Neuronal stem cell (in vitro differentiated cells): ENCODE data around the gene SLC35G2.

Experiments
- DNase-seq: peaks from one replicate; pipeline ENCODE4 v3.0.0-alpha.2; 2013; ENCODE audit warnings: low spot score
- H2AFZ ChIP-seq: one replicate; pipeline ENCODE4 v1.6.1; 2013; ENCODE audit warnings: mild to moderate bottlenecking, low read length, inconsistent platforms
- H2AK5ac ChIP-seq: 2 replicates; pipeline ENCODE4 v1.6.1; 2013; ENCODE audit warnings: low read depth, mild to moderate bottlenecking, inconsistent platforms, low read length, moderate library complexity, mixed read lengths
- H2BK120ac ChIP-seq: 2 replicates; pipeline ENCODE4 v1.6.1; 2013; ENCODE audit warnings: low read depth, mild to moderate bottlenecking, inconsistent platforms, low read length, moderate library complexity, mixed read lengths
- H2BK12ac ChIP-seq: one replicate; pipeline ENCODE4 v1.6.1; 2013; ENCODE audit warnings: low read length, inconsistent platforms
- H2BK15ac ChIP-seq: 2 replicates; pipeline ENCODE4 v1.6.1; 2013; ENCODE audit warnings: mild to moderate bottlenecking, low read length, inconsistent platforms, mixed read lengths
- H2BK5ac ChIP-seq: one replicate; pipeline ENCODE4 v1.6.1; 2013; ENCODE audit warnings: inconsistent platforms, mild to moderate bottlenecking, low read length, moderate library complexity
- H3K14ac ChIP-seq: one replicate; pipeline ENCODE4 v1.6.1; 2013; ENCODE audit warnings: low read length, inconsistent platforms
- H3K18ac ChIP-seq: 2 replicates; pipeline ENCODE4 v1.6.1; 2013; ENCODE audit warnings: low read length, inconsistent platforms
- H3K23ac ChIP-seq: 2 replicates; pipeline ENCODE4 v1.6.1; 2013; ENCODE audit warnings: low read depth, mild to moderate bottlenecking, mixed read lengths, low read length, inconsistent platforms; ENCODE audit not compliant: poor library complexity
- H3K27ac ChIP-seq: replicated peaks from 3 replicates; pipeline ENCODE4 v1.5.1; 2013; ENCODE audit warnings: low read length, inconsistent platforms
- H3K27me3 ChIP-seq, 3 experiments: 2 replicates each; pipeline ENCODE4 v1.6.1; 2013; ENCODE audit warnings: low read length in 3 of 3, mild to moderate bottlenecking in 2 of 3, inconsistent platforms in 1 of 3, low read depth in 1 of 3, mixed read lengths in 1 of 3, moderate library complexity in 1 of 3; ENCODE audit not compliant: control insufficient read depth in 3 of 3, insufficient read depth in 3 of 3
- H3K36me3 ChIP-seq, 2 donors: replicated peaks in 1 of 2; 2 replicates each; pipeline ENCODE4 v1.6.1; 2013; ENCODE audit warnings: low read length in 2 of 2; ENCODE audit not compliant: control insufficient read depth in 2 of 2, insufficient read depth in 2 of 2
- H3K4ac ChIP-seq: 2 replicates; pipeline ENCODE4 v1.6.1; 2013; ENCODE audit warnings: inconsistent platforms, mild to moderate bottlenecking, low read length, moderate library complexity
- H3K4me1 ChIP-seq, 2 donors: 1 replicate in 1 of 2; 2 replicates in 1 of 2; pipeline ENCODE4 v1.6.1; 2013; ENCODE audit warnings: low read length in 2 of 2, low read depth in 1 of 2; ENCODE audit not compliant: control insufficient read depth in 2 of 2, insufficient read depth in 1 of 2
- H3K4me2 ChIP-seq: one replicate; pipeline ENCODE4 v1.6.1; 2013; ENCODE audit warnings: mild to moderate bottlenecking, low read length, inconsistent platforms; ENCODE audit not compliant: insufficient read depth, poor library complexity, severe bottlenecking
- H3K4me3 ChIP-seq, 2 donors: 2 replicates each; pipeline ENCODE4 v1.5.1; 2013; ENCODE audit warnings: low read length in 2 of 2, mild to moderate bottlenecking in 2 of 2, inconsistent platforms in 1 of 2, moderate library complexity in 1 of 2
- H3K79me1 ChIP-seq: one replicate; pipeline ENCODE4 v1.6.1; 2013; ENCODE audit warnings: low read depth, mild to moderate bottlenecking, inconsistent platforms, low read length, moderate library complexity
- H3K9ac ChIP-seq: one replicate; pipeline ENCODE4 v1.6.1; 2013; ENCODE audit warnings: mild to moderate bottlenecking, low read depth, low read length, inconsistent platforms; ENCODE audit not compliant: poor library complexity
- H3K9me3 ChIP-seq, 2 donors: replicated peaks in 1 of 2; 2 replicates each; pipeline versions ENCODE3 to v1.6.1; 2013; ENCODE audit warnings: low read length in 2 of 2, mild to moderate bottlenecking in 2 of 2, inconsistent platforms in 1 of 2, low read depth in 1 of 2, mixed read lengths in 1 of 2, moderate library complexity in 1 of 2; ENCODE audit not compliant: control insufficient read depth in 2 of 2, insufficient read depth in 1 of 2
- H4K8ac ChIP-seq: one replicate; pipeline ENCODE4 v1.6.1; 2013; ENCODE audit warnings: low read depth, mild to moderate bottlenecking, inconsistent platforms, low read length, moderate library complexity
- H4K91ac ChIP-seq: one replicate; pipeline ENCODE4 v1.6.1; 2013; ENCODE audit warnings: low read length, low read depth, mild to moderate bottlenecking, inconsistent platforms; ENCODE audit not compliant: poor library complexity
- WGBS, 2 donors: extraction: QIAGEN DNeasy Blood & Tissue Kit; methylation state at CpG; one replicate each; pipeline ENCODE4 v1.1.7; 2013; ENCODE audit warnings: missing lambda C conversion rate in 2 of 2, mixed read lengths in 1 of 2; ENCODE audit not compliant: insufficient read length in 2 of 2, insufficient replicate concordance in 1 of 2; ENCODE audit errors: extremely low coverage in 2 of 2; 5-methylcytosine and 5-hydroxymethylcytosine counted together

SLC35G2 gene

DNA sequence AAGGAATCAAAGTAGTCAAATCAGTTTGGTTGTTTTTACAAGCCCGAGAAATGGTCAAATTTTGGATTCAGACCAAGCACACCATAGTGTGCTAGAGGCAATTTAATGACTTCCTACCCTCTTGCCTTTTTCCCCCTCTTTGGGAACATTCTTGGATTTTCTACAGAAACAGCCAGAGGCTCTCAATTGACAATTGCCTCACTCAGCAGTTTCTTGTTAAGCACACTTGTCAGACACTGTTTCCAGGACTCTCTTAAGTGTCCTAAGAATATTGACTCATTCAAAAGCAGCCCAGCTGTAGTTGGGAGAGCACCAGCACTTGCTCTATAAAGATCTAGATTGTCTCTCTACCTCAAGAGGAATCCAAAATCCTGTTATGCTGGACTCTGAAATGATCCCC lies 1.5 kb upstream of the SLC35G2 start:
- peaks cover 0 to 2% of the 10 kb centered on the region in 2 donors for H3K36me3 ChIP-seq
- no peak overlapping the region for H2BK5ac ChIP-seq
- H3K4me1 ChIP-seq: peaks cover 9 to 15% of the 10 kb centered on the region in 2 donors
- H4K8ac ChIP-seq: no peak overlapping the region
- H4K91ac ChIP-seq: no peak overlapping the region
- H2BK15ac ChIP-seq: no peak overlapping the region
- H3K27me3 ChIP-seq: peaks cover 0 to 21% (median 2%) of the 10 kb centered on the region in 3 experiments
- no peak overlapping the region for H3K4me2 ChIP-seq
- no peak overlapping the region for H3K4ac ChIP-seq
- no peak for DNase-seq
- H2BK120ac ChIP-seq: no peak overlapping the region
- H3K23ac ChIP-seq: no peak overlapping the region
- no peak overlapping the region for H3K18ac ChIP-seq
- H2BK12ac ChIP-seq: no peak overlapping the region
- no peaks in the 10 kb centered on the region for H3K79me1 ChIP-seq
- no peak overlapping the region for H3K4me3 ChIP-seq
- H2AK5ac ChIP-seq: no peak overlapping the region
- H2AFZ ChIP-seq: peak overlapping the region; percentile 97
- H3K9ac ChIP-seq: no peak overlapping the region
- peaks cover 0 to under 1% of the 10 kb centered on the region in 2 donors for H3K9me3 ChIP-seq
- no peak overlapping the region for H3K27ac ChIP-seq
- no CpG with 5 or more reads among the region's 1 CpG for WGBS, 2 donors
- no peak overlapping the region for H3K14ac ChIP-seq

DNA sequence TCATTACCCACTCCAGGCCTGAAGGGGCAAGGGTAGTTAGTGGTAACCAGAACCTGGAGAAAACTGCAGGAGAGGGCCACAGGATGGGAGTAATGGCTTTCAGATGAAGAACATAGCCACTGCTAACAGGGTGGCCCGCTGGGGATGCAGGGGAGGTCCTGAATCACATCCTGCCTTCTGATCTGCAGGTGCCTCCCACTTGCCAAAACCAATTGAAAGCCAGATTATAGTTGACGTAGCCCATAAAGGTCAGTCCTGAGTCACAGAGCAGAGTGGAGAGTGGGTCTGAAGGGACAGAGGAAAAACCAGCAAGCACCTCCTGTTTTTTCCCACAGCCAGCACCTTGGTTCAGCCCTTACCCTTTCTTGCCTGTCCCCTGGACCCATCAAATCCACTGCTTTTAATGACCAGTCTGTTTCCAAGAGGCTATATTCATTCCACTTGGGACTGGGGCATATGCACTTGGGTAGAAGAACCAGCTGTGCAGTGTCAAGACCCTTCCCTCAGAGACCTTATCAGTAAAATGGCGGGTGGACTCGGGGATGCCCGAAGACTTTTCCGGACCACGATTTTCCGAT lies 646 bp upstream of the SLC35G2 start:
- Histone ChIP-seq H3K4me1 (peaks cover 9 to 15% of the 10 kb centered on the region in 2 donors), H3K79me1 (no peaks in the 10 kb centered on the region), H2BK15ac (no peak overlapping the region), H3K4me3 (peak overlapping the region; percentile 83 to 87), H3K27ac (no peak overlapping the region), H2BK5ac (no peak overlapping the region), H4K8ac (no peak overlapping the region), H3K27me3 (peaks cover 0 to 21% (median 2%) of the 10 kb centered on the region in 3 experiments), H4K91ac (no peak overlapping the region), H2AK5ac (no peak overlapping the region), H3K9me3 (peaks cover 0 to 6% of the 10 kb centered on the region in 2 donors), H3K4ac (no peak overlapping the region), H3K18ac (no peak overlapping the region), H3K23ac (no peak overlapping the region), H3K9ac (no peak overlapping the region), H2AFZ (peak overlapping the region; percentile 97), H2BK120ac (no peak overlapping the region), H3K14ac (no peak overlapping the region), H2BK12ac (no peak overlapping the region), H3K36me3 (peaks cover 0 to 2% of the 10 kb centered on the region in 2 donors), H3K4me2 (peak overlapping the region; percentile 92)
- WGBS, 2 donors: no CpG with 5 or more reads among the region's 8 CpGs
- peak; percentile 5 for DNase-seq

DNA sequence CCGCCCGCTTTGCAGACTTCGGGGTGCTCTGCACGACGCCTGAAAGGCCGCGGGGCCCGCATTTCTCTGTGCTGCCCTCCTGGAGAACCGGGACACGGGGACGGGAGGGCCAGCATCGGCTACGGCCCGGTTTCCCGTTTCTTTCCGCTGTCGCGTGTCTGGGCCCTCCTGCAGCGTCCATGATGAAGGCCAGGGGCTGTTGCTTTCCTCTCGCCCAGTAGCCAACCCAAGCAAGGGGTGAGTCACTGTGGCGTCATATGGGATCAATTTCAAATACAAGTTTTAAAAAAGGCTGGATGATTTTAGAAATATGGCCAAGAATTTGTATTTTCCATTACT lies 435 bp downstream of the SLC35G2 start:
- Histone ChIP-seq H3K36me3 (peaks cover 0 to 2% of the 10 kb centered on the region in 2 donors), H2BK15ac (no peak overlapping the region), H2BK12ac (no peak overlapping the region), H3K4me3 (peak overlapping the region; percentile 83 to 87), H2BK5ac (no peak overlapping the region), H3K4me1 (peaks cover 9 to 15% of the 10 kb centered on the region in 2 donors), H3K23ac (peak overlapping the region; percentile 65), H3K4ac (no peak overlapping the region), H3K9me3 (peaks cover 0 to 15% of the 10 kb centered on the region in 2 donors), H2AFZ (peak overlapping the region; percentile 97), H4K91ac (no peak overlapping the region), H3K18ac (peak overlapping the region; percentile 94), H3K79me1 (no peaks in the 10 kb centered on the region), H4K8ac (no peak overlapping the region), H3K9ac (peak overlapping the region; percentile 70), H3K4me2 (peak overlapping the region; percentile 92), H3K27ac (no peak overlapping the region), H2BK120ac (no peak overlapping the region), H3K27me3 (peaks cover 0 to 21% (median 2%) of the 10 kb centered on the region in 3 experiments), H2AK5ac (no peak overlapping the region), H3K14ac (no peak overlapping the region)
- DNase-seq: peak; percentile 27
- no CpG with 5 or more reads among the region's 21 CpGs for WGBS, 2 donors

DNA sequence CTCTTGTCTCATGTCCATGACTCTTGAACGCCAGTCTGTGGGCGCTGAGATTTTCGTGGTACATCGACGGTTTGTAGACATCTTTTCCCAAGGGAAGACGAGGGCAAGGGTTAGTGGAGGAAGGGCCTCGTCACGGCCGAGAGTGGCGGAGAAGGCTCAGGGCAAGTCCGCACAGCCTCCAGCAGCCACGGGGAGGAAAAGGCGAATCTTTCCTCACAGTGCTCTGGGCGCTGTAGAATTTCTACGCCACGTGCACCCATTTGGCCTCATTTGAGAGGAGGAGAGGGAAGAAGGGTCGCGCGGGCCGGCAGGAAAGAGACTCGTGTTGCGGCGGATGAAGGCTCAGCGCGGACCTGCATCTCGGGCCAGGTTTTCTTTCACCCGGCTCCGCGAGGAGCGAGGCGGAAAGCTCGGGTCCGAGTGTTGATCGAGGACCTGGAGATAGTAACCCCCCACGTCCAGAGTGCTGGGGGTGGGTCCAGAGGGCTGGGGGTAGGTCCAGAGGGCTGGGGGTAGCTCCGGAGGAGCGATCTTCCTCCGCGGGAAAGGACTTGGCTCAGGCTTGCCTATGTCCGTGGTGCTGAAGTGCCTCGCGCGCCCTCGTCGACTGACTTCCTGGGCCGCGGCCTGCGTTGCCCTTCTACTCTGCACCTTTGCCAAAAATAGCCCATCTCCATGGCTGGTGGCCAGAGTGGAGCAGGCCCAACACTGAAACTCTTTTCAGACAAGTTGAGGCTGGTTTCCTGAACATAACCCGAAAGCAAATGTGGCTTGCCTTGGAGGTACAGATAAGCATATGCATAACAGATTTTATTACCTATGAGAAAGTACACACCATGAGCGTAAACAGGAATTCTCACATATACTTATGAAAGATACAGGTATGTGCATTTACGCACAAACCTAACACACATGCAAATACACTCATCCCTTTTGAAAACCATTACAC lies 1.1 kb downstream of the SLC35G2 start:
- no peak overlapping the region for H3K27ac ChIP-seq

More for the DNA sequence above, 1.1 kb downstream of the SLC35G2 start:
- Histone ChIP-seq H2BK120ac (no peak overlapping the region), H3K9ac (peak overlapping the region; percentile 9), H2BK5ac (no peak overlapping the region), H3K36me3 (peaks cover 0 to 2% of the 10 kb centered on the region in 2 donors), H3K79me1 (no peaks in the 10 kb centered on the region), H2BK15ac (no peak overlapping the region), H3K4ac (no peak overlapping the region), H3K27me3 (peaks cover 0 to 21% (median 2%) of the 10 kb centered on the region in 3 experiments), H2AK5ac (no peak overlapping the region), H2BK12ac (no peak overlapping the region), H3K18ac (no peak overlapping the region), H3K4me2 (peak overlapping the region; percentile 92), H3K4me3 (peak overlapping the region; percentile 83 to 87), H3K9me3 (peaks cover 0 to 20% of the 10 kb centered on the region in 2 donors), H4K91ac (no peak overlapping the region), H2AFZ (peak overlapping the region; percentile 97), H4K8ac (no peak overlapping the region), H3K23ac (no peak overlapping the region), H3K4me1 (peaks cover 9 to 15% of the 10 kb centered on the region in 2 donors), H3K14ac (no peak overlapping the region)
- DNase-seq: peak; percentile 27
- WGBS, 2 donors: no CpG with 5 or more reads among the region's 51 CpGs
